ENCODE data around the gene FREM2.

Gene FREM2, protein sequence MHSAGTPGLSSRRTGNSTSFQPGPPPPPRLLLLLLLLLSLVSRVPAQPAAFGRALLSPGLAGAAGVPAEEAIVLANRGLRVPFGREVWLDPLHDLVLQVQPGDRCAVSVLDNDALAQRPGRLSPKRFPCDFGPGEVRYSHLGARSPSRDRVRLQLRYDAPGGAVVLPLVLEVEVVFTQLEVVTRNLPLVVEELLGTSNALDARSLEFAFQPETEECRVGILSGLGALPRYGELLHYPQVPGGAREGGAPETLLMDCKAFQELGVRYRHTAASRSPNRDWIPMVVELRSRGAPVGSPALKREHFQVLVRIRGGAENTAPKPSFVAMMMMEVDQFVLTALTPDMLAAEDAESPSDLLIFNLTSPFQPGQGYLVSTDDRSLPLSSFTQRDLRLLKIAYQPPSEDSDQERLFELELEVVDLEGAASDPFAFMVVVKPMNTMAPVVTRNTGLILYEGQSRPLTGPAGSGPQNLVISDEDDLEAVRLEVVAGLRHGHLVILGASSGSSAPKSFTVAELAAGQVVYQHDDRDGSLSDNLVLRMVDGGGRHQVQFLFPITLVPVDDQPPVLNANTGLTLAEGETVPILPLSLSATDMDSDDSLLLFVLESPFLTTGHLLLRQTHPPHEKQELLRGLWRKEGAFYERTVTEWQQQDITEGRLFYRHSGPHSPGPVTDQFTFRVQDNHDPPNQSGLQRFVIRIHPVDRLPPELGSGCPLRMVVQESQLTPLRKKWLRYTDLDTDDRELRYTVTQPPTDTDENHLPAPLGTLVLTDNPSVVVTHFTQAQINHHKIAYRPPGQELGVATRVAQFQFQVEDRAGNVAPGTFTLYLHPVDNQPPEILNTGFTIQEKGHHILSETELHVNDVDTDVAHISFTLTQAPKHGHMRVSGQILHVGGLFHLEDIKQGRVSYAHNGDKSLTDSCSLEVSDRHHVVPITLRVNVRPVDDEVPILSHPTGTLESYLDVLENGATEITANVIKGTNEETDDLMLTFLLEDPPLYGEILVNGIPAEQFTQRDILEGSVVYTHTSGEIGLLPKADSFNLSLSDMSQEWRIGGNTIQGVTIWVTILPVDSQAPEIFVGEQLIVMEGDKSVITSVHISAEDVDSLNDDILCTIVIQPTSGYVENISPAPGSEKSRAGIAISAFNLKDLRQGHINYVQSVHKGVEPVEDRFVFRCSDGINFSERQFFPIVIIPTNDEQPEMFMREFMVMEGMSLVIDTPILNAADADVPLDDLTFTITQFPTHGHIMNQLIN (N-terminal part only)

GRCh38 chr13:38686577-38687245 is at the start of gene FREM2:
Gene FREM2 (plus strand): TSS chr13:38687077. CDS start chr13:38687345, 268 bp downstream.
- DNase-seq (ENCODE audit: low spot score): peak; percentile 93

DNA sequence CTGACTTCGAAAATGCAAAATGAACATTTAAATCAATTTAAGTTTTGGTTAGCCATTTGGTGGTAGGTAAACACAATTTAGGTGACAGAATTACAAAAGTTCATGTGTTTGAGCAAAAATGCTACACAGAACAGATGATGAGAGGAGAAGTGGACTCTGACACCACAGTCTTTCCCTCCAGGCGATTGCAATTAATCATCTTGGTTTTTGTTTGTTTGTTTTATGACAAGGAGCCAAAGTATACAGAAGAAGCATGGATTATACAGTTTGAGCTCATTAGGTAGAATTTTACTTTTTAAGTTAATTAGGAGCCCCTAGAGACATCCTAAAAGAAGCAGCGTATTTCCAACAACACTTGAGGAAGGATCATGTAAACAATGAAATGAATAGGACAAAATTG is 49.3 kb upstream of the FREM2 start:
- DNase-seq (ENCODE audit: low spot score): no peak

DNA sequence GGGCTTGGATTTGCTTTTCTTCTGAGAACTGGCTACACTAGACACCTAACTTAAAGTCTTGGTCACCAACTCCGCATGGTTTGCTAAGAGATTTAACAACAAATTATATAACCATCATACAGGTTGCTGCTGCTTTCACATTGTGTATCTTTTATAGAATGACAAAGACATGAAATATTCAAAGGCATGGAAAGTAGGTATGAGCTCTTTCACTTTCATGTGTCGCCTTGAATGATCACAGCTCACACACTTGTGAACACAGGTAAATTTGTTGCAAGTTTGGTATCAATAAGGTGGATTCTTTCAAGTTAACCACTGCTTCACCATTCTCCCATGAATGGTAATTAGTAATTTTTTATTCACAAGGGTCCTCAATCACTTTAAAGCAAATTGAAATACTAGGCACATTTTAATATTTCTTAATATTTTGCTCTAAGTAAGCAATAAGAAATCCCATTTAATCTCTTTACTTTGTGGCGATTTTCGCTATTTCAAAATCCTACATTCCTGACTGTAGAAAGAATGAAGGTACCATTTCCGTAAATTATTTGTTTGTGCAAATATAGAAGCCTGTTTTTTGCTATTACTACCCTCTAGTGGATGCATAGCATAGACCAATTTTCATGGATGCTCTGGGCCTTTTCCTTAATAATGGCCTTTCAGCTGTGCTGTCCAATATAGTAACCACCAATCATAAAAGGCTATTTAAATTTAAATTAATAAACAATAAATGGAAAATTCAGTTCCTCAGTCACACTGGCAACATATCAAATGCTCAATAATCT is 45.5 kb upstream of the FREM2 start:
- no peak for DNase-seq (ENCODE audit: low spot score)

- DNase-seq (ENCODE audit: low spot score): no peak
Observed at GRCh38 chr13:38647312-38647711, 39.6 kb upstream of the FREM2 start.

DNA sequence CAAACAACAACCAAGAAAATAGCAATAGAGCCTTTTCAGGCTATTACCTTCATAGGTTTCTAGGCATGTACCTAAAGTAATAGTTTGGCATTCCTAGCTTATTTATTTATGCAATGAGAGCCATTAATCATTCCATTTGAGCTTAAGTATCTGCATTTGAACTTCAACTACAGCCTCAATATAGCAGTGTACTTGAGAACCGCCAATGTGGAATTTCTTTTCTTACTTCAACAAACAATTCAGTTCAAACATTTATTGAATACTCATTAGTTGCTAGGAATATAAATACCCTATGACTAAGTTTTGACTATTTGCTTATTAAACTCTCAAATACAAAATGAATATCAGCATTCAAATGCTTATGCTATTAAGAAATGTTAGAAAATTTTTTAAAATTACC is 38.0 kb upstream of the FREM2 start:
- no peak for DNase-seq (ENCODE audit: low spot score)

GRCh38 chr13:38656699-38657098 is 30.2 kb upstream of the FREM2 start:
- no peak for DNase-seq (ENCODE audit: low spot score)

DNA sequence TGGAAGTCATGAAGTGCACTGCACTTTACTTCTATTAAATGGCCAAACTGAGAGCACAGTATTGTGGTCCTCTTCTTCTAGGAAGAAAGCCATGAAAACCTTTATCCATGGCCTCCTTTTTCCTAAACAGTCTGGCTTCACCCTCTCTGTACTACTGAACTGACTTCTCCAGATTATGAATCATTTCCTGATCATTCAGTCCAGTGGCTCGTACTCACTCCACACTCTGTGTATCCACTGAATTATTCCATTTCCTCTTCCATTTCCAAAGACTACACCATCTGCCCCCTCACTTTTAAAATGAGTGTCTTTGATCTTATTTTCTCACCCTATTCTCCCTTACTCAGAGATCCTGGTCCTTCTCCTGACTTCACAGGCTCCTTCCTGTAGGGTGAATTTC is 29.7 kb upstream of the FREM2 start:
- DNase-seq (ENCODE audit: low spot score): no peak

DNA sequence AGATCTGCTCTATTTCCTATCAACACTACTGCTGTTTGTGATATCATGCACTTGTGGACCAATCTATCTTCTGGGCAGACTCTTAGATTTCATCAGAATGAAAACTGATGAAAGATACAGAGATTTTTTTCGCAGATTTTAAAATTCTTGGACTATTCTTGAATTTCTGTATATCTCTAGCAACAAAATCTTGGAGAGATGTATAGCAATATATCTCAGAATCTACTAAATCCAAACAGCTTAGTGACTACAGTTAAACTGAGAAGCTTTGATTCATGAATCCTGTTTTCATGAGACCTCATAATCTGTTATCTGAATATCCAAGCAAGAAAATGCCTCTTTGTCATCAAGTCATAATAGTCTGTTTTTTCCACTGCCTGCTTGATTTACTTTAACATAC is 28.0 kb upstream of the FREM2 start:
- DNase-seq (ENCODE audit: low spot score): no peak

GRCh38 chr13:38661010-38661675 is 25.7 kb upstream of the FREM2 start:
- no peak for DNase-seq (ENCODE audit: low spot score)

GRCh38 chr13:38662362-38662761 is 24.5 kb upstream of the FREM2 start:
- DNase-seq (ENCODE audit: low spot score): no peak

DNA sequence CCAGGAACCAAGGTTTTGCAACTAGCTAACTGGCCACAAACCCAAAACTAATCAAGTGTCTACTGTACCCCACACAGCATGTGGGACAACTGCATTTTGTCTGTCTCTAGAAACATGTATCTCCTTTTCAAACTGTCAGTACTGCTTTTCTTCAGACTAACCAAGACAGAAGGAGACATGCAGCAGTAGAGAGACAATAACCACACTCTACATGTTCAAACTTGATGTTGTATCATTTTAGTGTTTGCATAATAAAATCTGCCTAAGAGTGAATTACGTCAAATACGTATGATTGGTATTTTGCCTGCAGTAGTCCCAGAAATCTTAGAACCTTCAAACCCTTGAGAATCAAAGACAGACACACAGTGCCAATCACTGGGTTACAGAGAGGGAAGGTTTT is 22.0 kb upstream of the FREM2 start:
- no peak for DNase-seq (ENCODE audit: low spot score)

GRCh38 chr13:38667526-38668109 is 19.3 kb upstream of the FREM2 start:
- no peak for DNase-seq (ENCODE audit: low spot score)

GRCh38 chr13:38669234-38669964 is 17.5 kb upstream of the FREM2 start:
- DNase-seq (ENCODE audit: low spot score): no peak

- no peak for DNase-seq (ENCODE audit: low spot score)
Observed at GRCh38 chr13:38670627-38671026, 16.2 kb upstream of the FREM2 start.

DNA sequence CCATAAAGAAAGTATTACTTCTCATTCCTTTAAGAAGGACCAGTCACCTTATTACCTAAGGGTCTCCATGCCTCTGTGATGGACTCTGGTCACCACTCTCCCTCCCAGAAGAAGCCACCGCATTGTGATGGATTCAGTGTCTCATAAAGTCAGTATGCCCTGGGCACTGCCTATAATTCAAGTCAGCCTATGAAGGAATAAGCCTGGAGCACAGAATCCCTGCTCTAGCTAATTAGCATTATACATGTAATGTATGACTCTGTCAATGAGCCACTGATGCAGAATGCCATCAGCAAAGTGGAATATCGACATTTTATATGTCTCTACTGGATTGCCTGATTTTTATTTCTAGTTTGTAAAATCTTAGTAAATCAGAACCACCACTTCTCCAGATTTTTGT is 14.9 kb upstream of the FREM2 start:
- no peak for DNase-seq (ENCODE audit: low spot score)

DNA sequence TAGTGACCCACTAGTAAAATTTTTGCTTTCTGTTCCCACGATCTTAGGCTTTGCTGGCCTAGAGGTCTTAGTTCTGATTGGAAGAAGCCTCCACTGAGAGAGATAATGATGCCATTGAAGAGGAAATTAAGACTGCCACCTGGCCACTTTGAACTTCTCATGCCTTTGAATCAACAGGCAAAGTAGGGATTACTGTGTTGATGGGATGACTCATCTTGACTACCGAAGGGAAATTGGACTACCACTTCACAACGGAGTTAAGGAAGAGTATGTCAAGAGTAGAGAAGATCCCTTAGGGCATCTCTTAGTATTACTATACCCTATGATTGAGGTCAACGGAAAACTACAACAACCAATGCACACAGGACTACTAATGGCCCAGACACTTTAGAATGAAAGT is 12.7 kb upstream of the FREM2 start:
- no peak for DNase-seq (ENCODE audit: low spot score)

GRCh38 chr13:38680912-38681311 is 6.0 kb upstream of the FREM2 start:
- DNase-seq (ENCODE audit: low spot score): no peak

DNA sequence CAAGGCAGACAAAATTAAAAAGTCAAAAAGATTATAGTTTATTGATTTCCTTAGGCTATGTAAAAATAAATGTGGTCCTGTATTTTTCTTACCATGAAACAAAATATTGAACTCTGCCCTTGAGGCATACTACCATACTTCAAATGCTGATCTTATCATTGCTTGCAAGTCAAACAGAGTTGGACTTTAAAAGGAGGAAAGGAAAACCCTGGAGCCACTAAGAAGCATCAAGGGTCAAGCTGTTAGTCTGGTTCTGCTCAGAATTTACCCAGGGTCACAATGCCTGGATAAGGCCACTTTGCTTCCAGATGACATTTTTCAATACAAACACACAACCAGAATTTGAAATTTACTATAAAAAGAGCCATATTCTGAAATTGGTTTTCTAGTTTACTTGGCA is 2.2 kb upstream of the FREM2 start:
- no peak for DNase-seq (ENCODE audit: low spot score)

DNA sequence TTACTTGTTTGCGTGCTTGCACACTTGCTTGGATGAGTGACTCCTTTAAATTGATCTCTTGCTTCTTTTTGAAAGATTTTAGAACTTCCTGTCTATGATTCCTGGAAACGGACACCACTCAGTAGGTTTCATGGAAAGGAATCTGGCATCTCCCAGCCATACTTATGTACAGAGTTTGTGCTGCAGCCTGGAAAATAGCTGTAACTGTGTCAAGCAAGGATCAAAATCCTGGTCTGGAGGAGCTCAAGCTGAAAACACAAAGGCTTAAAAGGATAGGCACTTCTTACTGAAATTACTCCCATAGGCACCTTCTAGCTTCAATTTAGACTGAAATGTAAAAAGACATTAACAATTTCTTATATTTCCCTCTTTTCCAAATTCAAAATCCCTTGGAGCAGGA is 1.4 kb upstream of the FREM2 start:
- no peak for DNase-seq (ENCODE audit: low spot score)
